BLaER1 treated with 17β-estradiol and CSF1 and Interleukin-3, amounts not matched to agents 10 nM and 100 nM (cell line): ENCODE results near the gene WNT4.
A peak's percentile ranks its signal among the peaks of the same experiment; 100 is the strongest.

ENCODE experiments used
- H3K27ac ChIP-seq, 11 experiments: shearing (Covaris generic); formaldehyde crosslinking; 2 replicates each; pipeline ENCODE4 v1.8.1; 2022
- H3K27me3 ChIP-seq, 11 experiments: shearing (Covaris generic); formaldehyde crosslinking; 2 replicates each; pipeline ENCODE4 v1.8.1; 2022
- H3K36me3 ChIP-seq, 11 experiments: shearing (Covaris generic); formaldehyde crosslinking; 2 replicates each; pipeline ENCODE4 v1.8.1; 2022
- H3K4me1 ChIP-seq, 10 experiments: shearing (Covaris generic); formaldehyde crosslinking; 2 replicates each; pipeline ENCODE4 v1.8.1; 2022
- H3K4me2 ChIP-seq, 11 experiments: shearing (Covaris generic); formaldehyde crosslinking; 2 replicates each; pipeline ENCODE4 v1.8.1; 2022
- H3K4me3 ChIP-seq, 10 experiments: shearing (Covaris generic); formaldehyde crosslinking; 2 replicates each; pipeline ENCODE4 v1.8.1; 2022
- H3K9ac ChIP-seq, 11 experiments: shearing (Covaris generic); formaldehyde crosslinking; 2 replicates each; pipeline ENCODE4 v1.8.1; 2022
- H3K9me3 ChIP-seq, 11 experiments: shearing (Covaris generic); formaldehyde crosslinking; replicated peaks in 1 of 11; 2 replicates each; pipeline ENCODE4 v1.8.1; 2022
- H4K20me1 ChIP-seq, 11 experiments: shearing (Covaris generic); formaldehyde crosslinking; 2 replicates each; pipeline ENCODE4 v1.8.1; 2022
- Cebpa-rat ChIP-seq, 11 experiments: shearing (Covaris generic); IDR thresholded peaks; 2 replicates each; pipeline ENCODE4 v1.8.1; 2022

WNT4 gene

GRCh38 chr1:22139066-22139594, 3.8 kb downstream of the WNT4 start:
- TF ChIP-seq Cebpa-rat (IDR thresholded peaks at IDR 0.05), result no peak
- Histone ChIP-seq H3K9ac (no peak overlapping the region), H4K20me1 (peaks cover 4 to 85% (median 41%) of the 10 kb centered on the region in 11 experiments; a peak in 21 of 22 replicates), H3K27me3 (peaks cover 45 to 65% (median 56%) of the 10 kb centered on the region in 11 experiments), H3K27ac (no peak overlapping the region), H3K36me3 (no peaks in the 10 kb centered on the region), H3K4me1 (peaks cover 7 to 48% (median 36%) of the 10 kb centered on the region in 10 experiments; a peak in 18 of 20 replicates), H3K4me2 (peak overlapping the region in 8 of 11 experiments; percentile 11 to 62 (median 52); a peak in 15 of 22 replicates), H3K9me3 (no peaks in the 10 kb centered on the region), H3K4me3 (no peak overlapping the region)

DNA sequence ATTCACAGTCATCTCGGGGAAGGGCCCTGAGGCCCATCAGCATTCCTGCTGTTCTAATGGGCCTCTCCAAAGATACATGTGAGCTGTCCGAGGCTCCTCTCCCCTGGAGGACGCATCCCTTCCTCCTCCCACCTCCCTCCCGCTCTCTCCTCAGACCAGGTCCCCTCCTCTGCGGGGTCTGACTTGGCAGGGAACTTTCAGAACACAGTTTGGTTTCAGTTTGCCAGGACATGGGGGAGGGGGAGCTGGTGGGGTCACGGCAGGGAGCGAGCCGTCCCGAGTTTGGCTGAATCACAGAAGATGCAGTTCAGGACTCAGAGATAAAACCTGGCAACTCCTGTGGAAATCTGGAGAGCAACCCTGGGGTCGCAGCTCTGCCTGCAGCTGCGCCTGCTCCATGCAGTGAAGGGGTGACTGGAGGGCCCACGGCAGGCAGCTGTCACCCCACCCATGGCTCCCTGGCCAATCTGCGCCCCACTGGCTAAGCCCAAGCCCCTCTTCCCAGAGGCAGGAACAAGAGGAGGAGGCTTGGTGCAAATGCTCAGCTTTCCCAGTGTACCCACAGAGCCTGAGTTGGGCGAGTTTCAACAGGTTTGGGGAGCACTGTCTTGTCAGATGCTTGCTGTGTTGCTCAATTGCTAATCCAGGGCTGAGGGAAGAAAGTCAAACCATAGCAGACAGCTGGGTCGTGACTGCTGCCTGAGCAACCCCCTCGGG, 5.7 kb downstream of the WNT4 start:
- 0 out of 22 replicates have a peak overlapping the region, but pooled peaks of 1 of the 11 experiments have one; percentile 4 for H3K9ac ChIP-seq
- peaks cover 4 to 42% (median 32%) of the 10 kb centered on the region in 10 experiments; a peak in 18 of 20 replicates for H3K4me1 ChIP-seq
- no peak for TF ChIP-seq Cebpa-rat (IDR thresholded peaks at IDR 0.05)
- H3K36me3 ChIP-seq, result no peaks in the 10 kb centered on the region
- peaks cover 27 to 45% (median 37%) of the 10 kb centered on the region in 11 experiments for H3K27me3 ChIP-seq
- no peaks in the 10 kb centered on the region for H3K9me3 ChIP-seq
- peaks cover 4 to 92% (median 37%) of the 10 kb centered on the region in 11 experiments; a peak in 21 of 22 replicates for H4K20me1 ChIP-seq
- 0 out of 22 replicates have a peak overlapping the region, but pooled peaks of 1 of the 11 experiments have one; percentile 1 for H3K27ac ChIP-seq
- H3K4me2 ChIP-seq, result peak overlapping the region in 8 of 11 experiments; percentile 10 to 62 (median 42); a peak in 16 of 22 replicates
- H3K4me3 ChIP-seq, result no peak overlapping the region

GRCh38 chr1:22133931-22134324, 9.0 kb downstream of the WNT4 start:
- TF ChIP-seq Cebpa-rat (IDR thresholded peaks at IDR 0.05), result no peak
- no peak overlapping the region for H3K4me3 ChIP-seq
- H3K36me3 ChIP-seq, result no peaks in the 10 kb centered on the region
- H3K27me3 ChIP-seq, result peaks cover 0 to 13% (median 4%) of the 10 kb centered on the region in 11 experiments; a peak in 12 of 22 replicates
- no peak overlapping the region for H3K9ac ChIP-seq
- no peak overlapping the region for H3K27ac ChIP-seq
- peaks cover 0 to 89% (median 16%) of the 10 kb centered on the region in 11 experiments; a peak in 11 of 22 replicates for H4K20me1 ChIP-seq
- H3K4me1 ChIP-seq, result peaks cover 0 to 29% (median 26%) of the 10 kb centered on the region in 10 experiments; a peak in 14 of 20 replicates
- no peak overlapping the region for H3K4me2 ChIP-seq
- H3K9me3 ChIP-seq, result no peaks in the 10 kb centered on the region

- Histone ChIP-seq H3K9ac (no peak overlapping the region), H4K20me1 (peaks cover 0 to 89% (median 15%) of the 10 kb centered on the region in 11 experiments; a peak in 12 of 22 replicates), H3K4me1 (peaks cover 0 to 24% (median 21%) of the 10 kb centered on the region in 10 experiments; a peak in 14 of 20 replicates), H3K4me2 (no peak overlapping the region), H3K4me3 (no peak overlapping the region), H3K36me3 (no peaks in the 10 kb centered on the region), H3K9me3 (no peaks in the 10 kb centered on the region), H3K27me3 (peaks cover 0 to 7% (median 0%) of the 10 kb centered on the region in 11 experiments; a peak in 5 of 22 replicates), H3K27ac (no peak overlapping the region)
- no peak for TF ChIP-seq Cebpa-rat (IDR thresholded peaks at IDR 0.05)
Observed at GRCh38 chr1:22133247-22133930, 9.5 kb downstream of the WNT4 start.

- Histone ChIP-seq H4K20me1 (peaks cover 0 to 91% (median 11%) of the 10 kb centered on the region in 11 experiments; a peak in 12 of 22 replicates), H3K27me3 (0 out of 22 replicates have a peak, but pooled peaks cover 0 to under 1% (median 0%) of the 10 kb centered on the region in 11 experiments), H3K9me3 (no peaks in the 10 kb centered on the region), H3K4me2 (no peak overlapping the region), H3K9ac (no peak overlapping the region), H3K27ac (no peak overlapping the region), H3K4me3 (no peak overlapping the region), H3K4me1 (peaks cover 0 to 17% (median 14%) of the 10 kb centered on the region in 10 experiments; a peak in 14 of 20 replicates), H3K36me3 (no peaks in the 10 kb centered on the region)
- no peak for TF ChIP-seq Cebpa-rat (IDR thresholded peaks at IDR 0.05)
Observed at GRCh38 chr1:22132517-22133235, 10.2 kb downstream of the WNT4 start.

- H3K27ac ChIP-seq, result no peak overlapping the region
- no peak overlapping the region for H3K9ac ChIP-seq
- peaks cover 0 to 91% (median 10%) of the 10 kb centered on the region in 11 experiments; a peak in 11 of 22 replicates for H4K20me1 ChIP-seq
- TF ChIP-seq Cebpa-rat (IDR thresholded peaks at IDR 0.05), result no peak
- H3K9me3 ChIP-seq, result no peaks in the 10 kb centered on the region
- peaks cover 0 to 11% (median 7%) of the 10 kb centered on the region in 10 experiments; a peak in 12 of 20 replicates for H3K4me1 ChIP-seq
- no peak overlapping the region for H3K4me2 ChIP-seq
- H3K36me3 ChIP-seq, result no peaks in the 10 kb centered on the region
- no peaks in the 10 kb centered on the region for H3K27me3 ChIP-seq
- no peak overlapping the region for H3K4me3 ChIP-seq
Observed at GRCh38 chr1:22131875-22132486, 10.9 kb downstream of the WNT4 start.

- peaks cover 0 to 91% (median 15%) of the 10 kb centered on the region in 11 experiments; a peak in 11 of 22 replicates for H4K20me1 ChIP-seq
- no peak overlapping the region for H3K27ac ChIP-seq
- H3K27me3 ChIP-seq, result no peaks in the 10 kb centered on the region
- H3K4me3 ChIP-seq, result no peak overlapping the region
- no peaks in the 10 kb centered on the region for H3K9me3 ChIP-seq
- H3K9ac ChIP-seq, result no peak overlapping the region
- peaks cover 0 to 6% (median 0%) of the 10 kb centered on the region in 10 experiments; a peak in 6 of 20 replicates for H3K4me1 ChIP-seq
- TF ChIP-seq Cebpa-rat (IDR thresholded peaks at IDR 0.05), result no peak
- no peaks in the 10 kb centered on the region for H3K36me3 ChIP-seq
- no peak overlapping the region for H3K4me2 ChIP-seq
Observed at GRCh38 chr1:22131062-22131461, 11.8 kb downstream of the WNT4 start.

GRCh38 chr1:22129501-22130117, 13.3 kb downstream of the WNT4 start:
- Histone ChIP-seq H3K27me3 (no peaks in the 10 kb centered on the region), H3K4me3 (no peak overlapping the region), H3K36me3 (no peaks in the 10 kb centered on the region), H3K9ac (no peak overlapping the region), H4K20me1 (peaks cover 0 to 93% (median 15%) of the 10 kb centered on the region in 11 experiments; a peak in 14 of 22 replicates), H3K27ac (no peak overlapping the region), H3K9me3 (no peaks in the 10 kb centered on the region), H3K4me2 (no peak overlapping the region), H3K4me1 (peaks cover 0 to 6% (median 0%) of the 10 kb centered on the region in 10 experiments; a peak in 6 of 20 replicates)
- no peak for TF ChIP-seq Cebpa-rat (IDR thresholded peaks at IDR 0.05)
